GM11168 (cell line): ENCODE measurements around the gene TUBGCP6.

Experiments
- in situ Hi-C: fragments of 300-500 bp; cut with MboI; formaldehyde crosslinking; loops from one replicate; pipeline ENCODE4 v1.12.0; 2022; ENCODE audit warnings: low sequenced_read_pairs; ENCODE audit not compliant: unreplicated experiment

Gene TUBGCP6

DNA sequence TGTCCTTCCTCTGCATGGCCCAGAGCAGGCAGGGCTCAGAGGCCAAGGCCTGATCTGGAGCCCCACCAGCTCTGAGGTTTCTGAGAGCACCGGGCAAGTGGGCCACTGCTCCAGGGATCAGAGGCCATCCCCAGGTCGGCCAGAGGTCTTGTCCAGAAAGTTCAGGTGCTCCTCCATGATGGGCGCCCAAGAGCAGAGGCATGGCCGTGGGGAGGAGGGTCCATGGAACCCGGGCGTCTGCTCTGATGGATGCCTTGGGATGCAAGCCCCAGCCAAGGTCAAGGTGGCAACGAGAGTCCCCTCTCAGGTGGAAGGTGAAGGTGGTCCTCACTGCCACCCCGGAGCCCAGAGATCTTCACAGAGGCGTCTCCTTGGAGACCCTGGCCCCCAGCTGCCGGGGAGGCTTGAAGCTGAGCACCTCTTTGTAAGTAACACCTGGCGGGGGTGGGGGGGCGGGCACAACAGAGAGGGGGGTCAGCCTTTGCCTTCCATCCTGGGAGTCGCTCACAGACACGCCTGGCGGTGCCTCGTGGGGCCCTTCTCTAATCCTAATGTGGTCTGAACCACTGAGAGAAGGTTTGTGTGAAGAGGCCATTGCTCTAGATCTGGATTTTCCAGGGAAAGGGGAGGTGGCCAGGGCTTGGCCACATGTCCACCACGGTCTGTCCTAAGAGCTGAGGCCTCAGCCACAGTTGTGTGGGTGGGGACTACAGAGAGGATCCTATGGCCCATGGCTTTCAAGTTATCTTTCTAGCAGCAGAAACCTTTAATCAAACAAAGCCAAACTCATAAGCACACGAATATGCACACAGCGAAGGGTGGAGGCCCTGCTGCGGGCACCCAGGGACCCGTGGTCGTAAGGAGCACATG, 8.5 kb upstream of the TUBGCP6 start:
- in situ Hi-C loops: no loop called here

DNA sequence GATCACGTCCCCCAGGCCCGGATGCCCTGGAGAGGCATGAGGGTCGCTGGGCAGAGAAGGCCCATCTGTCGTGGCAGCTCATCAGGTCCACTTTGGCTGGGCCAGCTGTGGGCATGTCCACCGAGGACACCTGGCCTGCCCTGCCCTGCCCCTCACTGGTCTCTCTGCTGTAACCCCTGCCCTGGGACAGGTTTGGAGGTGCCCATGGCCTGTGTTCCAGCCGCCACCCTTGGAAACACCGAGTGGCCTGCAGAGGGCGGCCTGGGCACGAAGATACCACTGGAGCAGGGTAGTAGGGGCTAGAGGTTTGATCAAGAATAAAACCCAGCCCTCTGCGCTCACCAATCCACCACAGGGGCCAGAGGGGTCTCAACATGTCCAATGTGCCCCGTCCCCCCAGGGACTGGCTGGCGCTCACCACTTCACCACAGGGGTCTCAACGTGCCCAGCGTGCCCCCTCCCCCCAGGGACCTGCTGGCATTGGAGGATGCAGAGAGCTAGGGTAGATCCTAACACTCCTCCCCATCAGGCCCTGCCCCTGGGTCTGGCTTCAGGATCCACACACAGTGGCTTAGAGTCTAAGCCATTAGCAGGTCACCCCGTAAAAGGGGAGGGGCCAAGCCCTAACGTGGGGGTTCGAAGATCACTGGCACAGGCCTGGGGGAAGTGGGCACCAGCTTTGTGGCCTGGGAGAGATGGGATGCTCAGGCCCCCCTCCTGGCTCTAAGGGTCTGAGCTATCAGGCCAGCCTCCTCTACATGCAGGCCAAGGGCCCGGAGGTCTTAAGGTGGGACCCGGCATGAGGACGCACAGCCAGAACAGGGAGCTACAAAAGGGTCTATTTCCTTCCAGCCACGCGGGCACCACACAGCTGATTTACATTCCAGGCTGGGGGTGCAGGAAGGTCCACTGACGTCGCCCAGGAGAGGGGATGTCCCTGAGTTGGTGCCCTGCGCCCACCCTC, 7.5 kb upstream of the TUBGCP6 start:
- in situ Hi-C loops: no loop called here

DNA sequence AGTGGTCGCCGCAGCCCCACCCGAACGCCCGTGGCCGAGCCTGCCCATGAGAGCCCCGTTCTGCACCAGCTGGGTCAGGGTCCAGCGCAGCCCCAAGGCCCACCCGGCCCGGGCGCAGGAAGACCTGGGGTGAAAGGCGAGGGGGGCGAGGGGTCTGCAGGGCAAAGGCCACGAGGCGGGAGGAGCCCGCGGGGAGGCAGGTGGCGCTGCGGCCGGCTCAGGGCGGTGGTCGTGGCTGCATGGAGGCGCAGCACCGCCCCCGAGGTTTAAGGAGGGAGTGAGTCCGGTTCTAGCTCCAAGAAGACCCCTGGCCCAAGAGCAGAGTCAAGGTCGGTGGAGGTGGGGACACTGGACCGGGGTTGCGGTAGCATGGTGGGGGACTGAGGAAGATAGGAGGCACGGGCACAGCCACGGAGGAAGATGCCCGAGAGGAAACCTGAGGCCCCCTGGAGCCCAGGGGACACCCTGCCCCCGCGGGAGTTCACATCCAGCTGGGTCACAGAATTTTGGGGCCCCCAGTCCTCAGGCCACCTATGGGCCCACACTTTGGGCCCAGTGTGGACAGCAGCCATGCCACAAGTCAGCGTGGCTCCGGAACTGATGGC, 6.8 kb upstream of the TUBGCP6 start:
- in situ Hi-C loops: no loop called here

DNA sequence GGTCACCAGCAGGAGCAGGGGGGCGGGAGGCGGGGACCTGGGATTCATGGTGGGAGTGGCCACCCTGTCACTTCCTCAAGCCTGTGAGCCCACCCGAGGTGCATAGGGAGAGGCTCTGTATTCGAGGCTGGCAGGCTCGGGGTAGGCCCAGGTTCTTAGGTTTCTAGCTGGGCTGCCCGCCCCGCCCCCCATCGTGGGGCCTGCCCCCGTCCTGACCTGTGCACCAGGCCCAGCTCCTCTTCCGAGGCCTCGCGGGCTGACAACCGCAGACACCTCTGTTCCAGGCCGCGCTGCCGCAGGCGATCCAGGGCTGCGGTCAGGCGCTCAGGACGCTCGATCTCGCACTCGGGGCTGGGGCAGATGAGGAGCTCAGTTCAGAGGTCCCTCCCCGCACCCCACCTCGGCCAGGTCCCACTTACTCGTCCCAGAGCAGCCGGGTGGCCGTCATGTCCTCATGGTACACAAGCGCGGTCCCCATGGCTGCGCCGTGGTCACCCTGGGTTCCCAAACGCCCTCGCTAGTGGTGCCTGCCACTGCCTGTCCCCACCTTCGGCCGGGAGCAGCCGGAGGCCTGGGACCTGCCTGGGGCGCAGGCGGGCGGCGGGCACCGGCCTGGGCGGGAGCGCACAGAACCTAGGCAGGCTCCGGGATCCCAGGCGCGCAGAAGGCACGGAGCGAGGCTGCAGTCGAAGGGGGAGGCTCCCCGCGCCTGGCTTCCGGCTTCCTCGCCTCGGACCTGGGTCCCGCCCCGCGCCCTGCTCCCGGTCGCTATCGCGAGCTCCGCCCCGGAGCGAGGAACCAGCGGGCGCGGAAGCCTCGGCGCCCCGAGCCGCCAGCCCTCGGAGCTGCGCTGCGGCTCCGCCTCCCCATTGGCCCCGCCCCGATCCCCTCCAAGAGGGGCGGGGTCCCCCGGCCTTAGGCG, 6.0 kb upstream of the TUBGCP6 start, which contains the start of gene HDAC10:
HDAC10 (minus strand) TSS at position 711 of the 922 bp plus-strand sequence; CDS start at position 478, 233 bp downstream.
- in situ Hi-C loops: no loop called here

DNA sequence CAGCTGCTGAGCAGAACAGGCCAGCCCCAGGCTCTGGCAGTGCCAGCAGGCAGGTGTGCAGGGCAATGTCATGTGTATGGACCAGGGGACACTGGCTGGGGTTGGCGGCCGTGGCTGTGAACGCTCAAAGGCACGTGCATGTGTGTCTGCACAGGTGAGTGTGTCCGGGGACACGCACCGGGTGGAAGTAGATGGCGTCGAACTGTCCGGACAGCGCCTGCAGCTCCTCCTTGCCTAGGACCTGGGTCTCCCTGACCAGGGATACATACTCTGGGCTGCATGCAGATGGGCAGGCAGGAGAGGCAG, 5.4 kb upstream of the TUBGCP6 start:
- in situ Hi-C loops: no loop called here

DNA sequence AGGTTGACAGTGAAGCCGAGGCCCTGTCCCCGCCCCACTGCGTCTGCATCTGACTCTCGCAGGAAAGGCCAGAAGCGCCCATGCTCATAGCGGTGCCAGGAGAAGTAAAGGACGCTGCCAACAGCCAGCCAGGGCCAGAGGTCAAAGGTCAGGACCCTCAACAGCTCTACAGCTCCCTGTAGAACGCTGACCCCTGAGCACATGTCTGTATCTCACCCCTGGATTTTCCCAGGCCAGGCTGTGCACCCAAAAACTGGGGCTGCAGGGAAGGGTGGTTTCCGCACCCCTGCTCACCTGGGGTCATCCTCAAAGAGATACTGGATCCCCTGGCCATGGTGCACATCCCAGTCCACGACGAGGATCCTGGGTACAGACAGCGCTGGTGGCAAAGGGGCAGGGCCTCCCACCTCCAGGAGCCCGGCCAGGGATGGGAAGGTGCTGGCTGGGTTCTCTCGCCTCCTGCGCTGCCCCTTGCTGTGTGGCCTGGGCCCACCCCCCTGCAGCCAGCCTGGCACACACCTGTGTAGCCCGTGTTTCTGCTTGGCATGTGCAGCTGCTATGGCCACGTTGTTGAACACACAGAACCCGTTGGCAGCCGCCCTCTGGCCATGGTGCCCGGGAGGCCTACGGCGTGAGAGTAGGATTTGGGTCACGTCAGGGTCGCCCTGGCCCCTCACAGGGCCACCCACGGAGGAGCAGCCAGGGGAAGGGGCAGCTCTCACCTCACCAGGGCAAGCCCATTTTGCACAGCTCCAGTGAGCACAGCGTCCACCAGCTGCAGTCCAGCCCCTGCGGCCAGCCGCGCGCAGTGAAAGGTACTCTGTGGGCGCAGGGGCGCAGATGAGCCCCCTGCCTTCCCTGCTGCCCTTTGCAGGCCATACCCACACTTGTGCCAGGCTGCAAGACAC, 4.8 kb upstream of the TUBGCP6 start:
- in situ Hi-C loops: no loop called here

DNA sequence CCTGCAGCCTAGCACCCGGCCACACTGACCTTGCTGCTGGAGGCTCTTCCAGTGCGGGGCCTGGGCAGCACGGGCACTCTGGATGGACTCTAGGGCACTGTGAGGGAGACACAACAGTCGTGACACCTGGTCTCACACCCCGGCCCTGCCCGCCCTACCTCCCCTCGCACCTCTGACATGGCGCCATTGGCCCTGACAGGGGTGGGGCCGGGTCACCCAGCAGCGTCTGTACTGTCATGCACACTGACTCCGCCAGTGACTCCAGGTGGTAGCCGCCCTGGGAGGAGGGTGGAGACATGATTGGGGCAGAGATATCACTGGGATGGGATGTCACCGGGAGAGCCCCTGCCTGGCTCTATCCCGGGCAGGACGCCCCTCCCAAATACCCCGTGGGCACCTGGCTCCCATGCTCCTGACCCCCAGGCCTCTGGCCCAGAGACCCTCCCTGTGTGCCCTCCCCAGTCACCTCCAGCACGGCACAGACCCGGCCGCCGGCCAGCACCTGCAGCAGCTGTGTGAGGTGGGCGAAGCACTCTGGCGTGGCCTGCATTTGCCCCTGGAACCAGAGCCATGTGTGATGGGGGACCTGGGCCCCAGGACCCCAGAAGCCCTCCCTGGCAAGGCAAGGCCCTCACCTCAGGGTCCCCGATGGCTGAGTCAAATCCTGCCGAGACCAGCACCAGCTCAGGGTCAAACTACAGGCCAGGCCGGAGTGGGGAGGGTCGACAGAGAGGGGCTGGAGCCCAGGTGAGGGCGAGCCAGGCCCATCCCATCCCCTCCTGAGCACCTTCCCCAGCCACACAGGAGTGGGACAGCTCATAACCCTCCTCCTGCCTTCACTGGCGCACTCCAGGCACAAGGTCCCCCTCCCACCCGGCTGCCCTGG, 3.6 kb upstream of the TUBGCP6 start:
- in situ Hi-C loops: no loop called here

DNA sequence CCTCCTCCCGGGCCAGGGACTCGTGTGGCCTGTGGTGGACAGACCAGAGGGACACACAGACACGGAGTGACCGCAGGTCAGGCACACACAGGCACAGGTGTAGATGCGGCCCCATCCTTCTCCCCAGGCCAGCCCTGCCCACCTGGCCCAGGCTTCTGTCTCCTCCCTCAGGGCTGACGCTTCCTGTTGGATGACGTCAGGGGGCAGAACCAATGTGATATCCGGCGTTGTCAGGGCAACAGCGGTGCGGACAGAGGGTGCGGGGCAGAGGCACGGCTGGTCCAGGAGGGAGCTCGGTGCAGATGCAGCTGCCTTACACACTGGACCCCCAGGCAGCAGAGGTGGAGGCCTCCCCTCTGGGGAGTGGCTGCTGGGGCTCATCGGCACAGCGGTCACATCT, 2.9 kb upstream of the TUBGCP6 start:
- in situ Hi-C loops: no loop called here

DNA sequence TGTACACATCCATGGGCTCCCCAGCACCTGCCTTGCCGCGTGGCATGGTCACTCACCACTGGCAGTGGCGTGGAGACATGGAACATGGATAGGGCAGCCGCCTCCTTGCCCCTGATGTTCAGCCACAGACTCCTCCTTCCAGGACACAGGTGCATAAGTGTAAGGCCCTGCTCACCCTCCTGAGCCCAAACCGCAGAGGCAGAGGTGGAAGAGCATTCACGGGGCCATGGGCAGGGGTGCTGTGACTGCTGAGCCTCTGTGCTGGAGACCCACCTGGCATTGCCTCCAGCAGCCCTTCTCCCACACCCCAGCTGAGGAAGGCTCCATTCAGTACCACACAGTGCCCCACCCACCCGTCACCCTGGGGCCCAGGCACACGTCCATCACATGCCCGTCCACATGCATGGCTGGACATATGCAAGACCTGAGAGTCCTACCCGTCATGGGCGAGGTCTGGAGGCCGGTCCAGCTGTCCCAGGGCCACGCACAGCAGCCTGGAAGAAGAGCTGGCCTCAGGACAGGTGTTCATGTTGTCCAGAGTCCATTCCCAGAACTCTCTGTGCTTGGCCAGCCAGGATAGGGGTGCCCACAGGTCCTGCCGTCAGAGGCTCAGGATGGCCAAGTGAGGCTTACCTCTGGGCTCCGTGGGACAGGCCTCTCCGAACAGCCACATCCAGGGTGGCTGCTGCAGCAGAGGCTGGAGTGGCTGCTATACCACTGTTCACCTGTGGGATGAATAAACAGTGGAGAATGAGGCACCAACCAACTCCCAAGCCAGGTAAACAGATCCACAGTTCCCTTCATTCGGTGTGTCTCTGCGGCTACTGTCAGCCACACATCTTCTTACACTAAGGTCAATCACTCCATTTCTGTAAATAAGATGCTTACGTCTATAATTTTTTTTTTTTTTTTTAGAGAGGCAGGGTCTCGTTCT, 1.7 kb upstream of the TUBGCP6 start:
- in situ Hi-C loops: no loop called here

DNA sequence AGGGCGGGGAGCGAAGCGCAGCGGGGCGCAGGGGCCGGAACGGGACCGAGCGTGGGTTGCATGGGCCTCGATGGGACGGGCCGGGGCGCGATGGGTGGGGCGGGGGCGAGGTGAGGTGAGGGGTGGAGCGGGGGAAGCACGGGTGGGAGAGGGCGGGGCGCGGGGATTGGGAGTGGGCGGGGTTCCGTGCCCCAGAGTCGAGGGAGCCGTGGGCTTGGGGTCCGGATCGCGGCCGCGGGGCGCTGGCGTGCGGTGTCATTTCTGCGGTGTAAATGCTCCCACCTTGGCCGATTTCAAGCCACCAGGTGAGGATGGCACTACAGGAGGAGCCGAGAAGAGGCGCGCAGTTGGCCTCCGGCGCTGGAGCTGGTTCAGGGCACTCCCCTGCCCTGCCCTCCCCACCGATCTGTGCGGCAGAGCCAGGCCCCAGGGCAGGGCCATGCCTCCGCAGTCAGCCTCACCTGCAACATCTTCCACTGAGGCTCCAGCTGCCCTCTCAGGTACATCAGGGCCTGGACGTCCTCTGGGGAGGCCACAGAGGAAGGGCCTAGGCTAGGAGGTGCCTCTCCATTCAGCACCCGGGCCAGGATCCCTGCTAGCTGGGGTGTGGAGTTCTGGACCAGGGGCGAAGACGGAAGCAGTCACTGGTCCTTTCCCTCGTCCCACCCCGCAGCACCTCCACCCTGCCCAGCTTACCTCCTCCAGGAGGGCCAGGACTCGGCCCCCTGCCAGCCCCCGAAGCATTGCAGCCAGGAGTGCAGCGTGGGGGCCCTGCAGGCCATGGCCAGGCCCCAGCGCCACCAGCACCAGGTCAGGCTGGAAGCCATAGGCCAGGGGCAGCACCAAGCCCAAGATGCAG, 620 bp upstream of the TUBGCP6 start:
- in situ Hi-C loops: no loop called here

DNA sequence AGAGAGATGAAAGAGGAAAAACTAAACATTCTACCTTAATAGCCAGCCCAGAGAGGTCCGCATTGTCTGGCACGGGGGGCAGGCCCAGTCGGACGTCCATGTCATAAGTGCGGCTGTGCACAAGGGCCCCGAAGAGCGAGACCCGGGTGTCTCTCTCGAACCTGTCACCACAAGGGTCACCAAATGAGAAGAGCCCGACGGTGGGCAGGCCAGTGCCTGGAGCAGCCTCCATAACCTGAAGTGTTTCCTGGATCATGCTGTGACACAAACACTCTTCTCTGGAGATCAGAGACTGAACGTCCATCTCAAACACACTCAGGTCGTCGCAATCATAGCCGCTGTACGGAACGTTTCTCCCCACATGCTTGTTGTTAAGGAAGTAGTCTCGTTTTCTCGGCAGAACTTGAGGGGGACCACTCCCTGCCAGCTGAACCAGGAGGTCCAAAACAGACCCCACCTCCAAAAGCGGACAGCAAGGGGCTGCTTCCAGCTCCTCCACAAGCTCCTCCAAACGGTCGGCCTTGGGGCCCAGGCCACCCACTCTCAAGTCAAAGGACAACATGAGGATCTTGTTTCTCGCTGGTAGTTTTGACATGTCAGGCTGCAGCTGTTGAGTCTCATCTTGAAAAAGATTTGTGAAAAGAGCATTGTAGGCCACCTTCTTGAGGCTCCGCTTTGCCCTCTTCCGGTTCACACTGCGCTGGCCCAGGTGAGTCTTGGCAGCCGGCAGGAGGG, 971 bp downstream of the TUBGCP6 start:
- in situ Hi-C loops: no loop called here

DNA sequence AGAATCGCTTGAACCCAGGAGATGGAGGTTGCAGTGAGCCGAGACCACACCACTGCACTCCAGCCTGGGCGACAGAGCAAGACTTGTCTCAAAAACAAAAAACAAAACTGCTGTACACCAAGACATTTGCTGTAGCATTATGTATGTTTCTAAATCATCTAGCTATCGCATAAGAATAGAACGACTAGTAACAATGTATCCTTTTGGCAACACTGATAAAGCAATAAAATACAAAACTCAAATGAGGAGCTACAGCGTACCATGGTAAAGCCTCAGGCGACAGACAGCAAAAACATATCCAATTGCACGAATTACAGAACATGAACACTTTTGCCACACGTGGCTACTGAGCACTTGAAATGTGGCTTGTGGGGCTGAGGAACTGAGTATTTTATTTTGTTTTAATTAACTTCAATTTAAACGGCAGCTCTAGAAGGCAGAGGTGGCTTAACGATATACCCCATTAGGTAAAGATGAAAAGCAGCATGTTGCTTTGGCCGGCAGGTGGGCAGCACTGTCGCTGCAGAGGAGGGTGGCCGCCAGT, 2.3 kb downstream of the TUBGCP6 start:
- in situ Hi-C loops: no loop called here

DNA sequence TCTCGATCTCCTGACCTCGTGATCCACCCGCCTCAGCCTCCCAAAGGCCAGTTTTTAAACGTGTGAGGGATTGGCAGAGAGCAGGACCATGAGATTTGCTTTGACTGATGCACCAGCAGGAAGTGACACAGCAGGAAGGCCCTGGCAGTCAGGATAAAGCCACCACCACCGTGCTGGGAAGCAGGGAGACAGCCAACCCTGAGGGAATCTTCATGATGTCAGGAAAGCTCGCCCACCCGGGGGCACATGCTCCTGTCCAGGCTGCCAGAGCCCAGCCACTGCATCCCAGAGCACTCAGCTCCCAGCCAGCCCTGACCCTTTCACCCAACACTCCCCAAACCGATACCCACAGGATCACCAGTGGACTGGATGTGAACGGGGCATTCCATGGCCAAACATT, 6.1 kb downstream of the TUBGCP6 start:
- in situ Hi-C loops: no loop called here

DNA sequence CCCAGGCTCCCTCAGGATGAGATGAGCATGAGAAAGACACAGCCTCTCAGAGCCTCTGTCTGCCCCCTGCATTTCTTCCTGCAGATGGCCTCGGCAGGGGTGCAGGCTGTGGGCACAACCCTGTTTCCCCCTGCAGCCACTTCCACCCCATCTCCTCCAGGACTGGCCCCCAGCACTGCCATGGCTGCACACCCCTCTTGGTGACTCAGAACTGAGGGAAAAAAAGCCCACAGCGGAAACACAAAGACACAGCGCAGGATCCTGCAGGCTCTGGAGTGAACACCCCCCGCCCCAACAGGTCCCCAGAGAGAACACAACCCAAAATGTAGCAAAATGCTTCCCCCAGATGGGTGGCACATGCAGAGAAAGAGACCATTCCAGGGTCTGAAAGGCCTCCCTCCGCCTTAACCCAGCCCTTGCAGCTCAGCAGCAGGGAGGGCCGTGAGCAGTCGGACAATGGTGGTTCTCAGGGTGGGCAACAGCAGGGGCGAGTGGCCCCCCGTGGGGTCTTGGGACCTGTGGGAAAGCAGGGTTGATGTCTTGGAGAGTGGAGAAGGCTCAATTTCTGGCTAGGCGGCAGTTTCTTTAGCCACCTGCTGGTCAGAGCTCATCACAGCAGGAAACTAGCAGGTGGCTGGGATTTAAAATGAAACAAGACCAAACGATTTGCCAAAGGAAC, 8.0 kb downstream of the TUBGCP6 start:
- in situ Hi-C loops: no loop called here
